B cell (primary cell): ENCODE measurements around the gene ERC2. TPM values are rescaled to one million over a fixed set of nuclear protein-coding genes. Genes with fewer than 3 reads are reported as not detected.

Source experiments
- ATAC-seq: fragments of 200-7000 bp; cut with Tn5 transposase; one replicate; pipeline ENCODE4 v1.10.0; 2021; ENCODE audit warnings: low read depth, mild to moderate bottlenecking, moderate number of reproducible peaks, moderate library complexity
- CTCF ChIA-PET: fragments of 350-600 bp; sonication (Branson Sonifier 250); formaldehyde crosslinking; loops from one replicate; lab custom pipeline; 2021; ENCODE audit warnings: antibody characterized with exemption, inconsistent platforms; lab: Charles Lee
- POLR2A ChIA-PET: fragments of 350-600 bp; sonication (Branson Sonifier 250); formaldehyde crosslinking; loops from one replicate; lab custom pipeline; 2021; ENCODE audit warnings: antibody characterized with exemption; lab: Charles Lee
- DNase-seq: peaks from one replicate; pipeline ENCODE4 v3.0.0; 2013
- H2AFZ ChIP-seq: 2 replicates; pipeline ENCODE4 v1.6.1; 2012; ENCODE audit warnings: mild to moderate bottlenecking, low read depth, low read length; ENCODE audit not compliant: insufficient read depth, poor library complexity, severe bottlenecking
- H3K27ac ChIP-seq, 2 donors: 1 replicate in 1 of 2; 2 replicates in 1 of 2; pipeline ENCODE4 v1.5.1; 2012 to 2013; ENCODE audit warnings: low read length in 2 of 2, mild to moderate bottlenecking in 2 of 2, moderate library complexity in 1 of 2
- H3K27me3 ChIP-seq, 4 experiments: fragments of 200-600 bp in 1 of 4; sonication (generic) in 1 of 4; replicated peaks in 1 of 4; 1 replicate in 2 of 4; 2 replicates in 2 of 4; pipeline versions ENCODE4 v1.6.1 to v1.7.0; 2013 to 2016; ENCODE audit warnings: low read length in 3 of 4, mild to moderate bottlenecking in 2 of 4, mixed read lengths in 1 of 4, moderate library complexity in 1 of 4; ENCODE audit not compliant: insufficient read depth in 4 of 4, control insufficient read depth in 3 of 4; ENCODE audit errors: control extremely low read depth in 1 of 4
- H3K36me3 ChIP-seq, 2 experiments: replicated peaks in 1 of 2; 1 replicate in 1 of 2; 2 replicates in 1 of 2; pipeline versions ENCODE4 v1.6.1 to v1.7.1; 2013; ENCODE audit warnings: low read length in 1 of 2; ENCODE audit not compliant: insufficient read depth in 2 of 2, control insufficient read depth in 1 of 2; ENCODE audit errors: control extremely low read depth in 1 of 2, extremely low read depth in 1 of 2
- H3K4me1 ChIP-seq, 2 donors: fragments of 200-600 bp in 1 of 2; sonication (generic) in 1 of 2; 1 replicate in 1 of 2; 2 replicates in 1 of 2; pipeline versions ENCODE4 v1.5.1 to v1.6.1; 2013 to 2017; ENCODE audit warnings: low read length in 2 of 2; ENCODE audit not compliant: control insufficient read depth in 2 of 2, insufficient read depth in 2 of 2
- H3K4me2 ChIP-seq: replicated peaks from 2 replicates; pipeline ENCODE3; 2012; ENCODE audit warnings: mild to moderate bottlenecking, low read depth, low read length; ENCODE audit not compliant: poor library complexity, severe bottlenecking
- H3K4me3 ChIP-seq, 5 experiments: fragments of 200-600 bp in 1 of 5; sonication (generic) in 1 of 5; 1 replicate in 3 of 5; 2 replicates in 2 of 5; pipeline versions ENCODE4 v1.5.1 to v1.7.0; 2011 to 2016; ENCODE audit warnings: low read length in 4 of 5, mild to moderate bottlenecking in 4 of 5, low read depth in 2 of 5, control low read depth in 1 of 5, moderate library complexity in 1 of 5; ENCODE audit not compliant: insufficient read depth in 1 of 5; ENCODE audit errors: control extremely low read depth in 1 of 5, extremely low read depth in 1 of 5
- H3K79me2 ChIP-seq: fragments of 200-600 bp; sonication (generic); one replicate; pipeline ENCODE4 v1.6.0; 2016; ENCODE audit warnings: low read length; ENCODE audit not compliant: control insufficient read depth, insufficient read depth
- H3K9ac ChIP-seq: fragments of 200-600 bp; sonication (generic); 2 replicates; pipeline ENCODE4 v1.6.1; 2017; ENCODE audit warnings: mild to moderate bottlenecking, low read length, moderate library complexity
- H3K9me3 ChIP-seq, 3 donors: one replicate each; pipeline versions ENCODE4 v1.6.1 to v1.7.1; 2013; ENCODE audit warnings: low read length in 2 of 3; ENCODE audit not compliant: control insufficient read depth in 2 of 3, insufficient read depth in 1 of 3; ENCODE audit errors: control extremely low read depth in 1 of 3
- H4K20me1 ChIP-seq: 2 replicates; pipeline ENCODE4 v1.6.0; 2012; ENCODE audit warnings: mild to moderate bottlenecking, low read length; ENCODE audit not compliant: insufficient read depth, control insufficient read depth, poor library complexity, severe bottlenecking
- H3K27ac Mint-ChIP-seq: one replicate; pipeline ENCODE4 v1.8.0; 2021; ENCODE audit warnings: mixed read lengths
- H3K27me3 Mint-ChIP-seq: one replicate; pipeline ENCODE4 v1.8.0; 2021; ENCODE audit warnings: mixed read lengths
- H3K4me1 Mint-ChIP-seq: one replicate; pipeline ENCODE4 v1.8.0; 2021; ENCODE audit warnings: mixed read lengths
- H3K4me3 Mint-ChIP-seq: one replicate; pipeline ENCODE4 v1.8.0; 2021; ENCODE audit warnings: mixed read lengths
- H3K9me3 Mint-ChIP-seq: one replicate; pipeline ENCODE4 v1.8.0; 2022; ENCODE audit warnings: mixed read lengths; ENCODE audit not compliant: insufficient read depth
- CTCF ChIP-seq: fragments of 200-600 bp; IDR thresholded peaks from one replicate; pipeline ENCODE4 v1.8.0; 2022; ENCODE audit warnings: antibody characterized with exemption, mild to moderate bottlenecking
- EZH2 ChIP-seq: IDR thresholded peaks from 2 replicates; pipeline ENCODE4 v1.6.1; 2012; ENCODE audit warnings: borderline replicate concordance, low read depth, mild to moderate bottlenecking, moderate library complexity, low read length; ENCODE audit not compliant: insufficient read depth, poor library complexity, severe bottlenecking
- WGBS: methylation state at CpG from one replicate; pipeline ENCODE4 v1.1.5; 2013; ENCODE audit warnings: missing lambda C conversion rate; ENCODE audit not compliant: insufficient coverage; 5-methylcytosine and 5-hydroxymethylcytosine counted together
- intact Hi-C: fragments of 100-400 bp; cut with micrococcal nuclease; formaldehyde crosslinking; loops from one replicate; pipeline ENCODE4 v1.10.0; 2022
- polyA plus RNA-seq: library from polyadenylated mRNA; depleted of rRNA; stranded (reverse); fragments of >200 nt; gene quantifications from 2 replicates; pipeline ENCODE4 v1.2.3, GENCODE V29; 2012
- total RNA-seq, 2 donors: library from RNA; stranded (reverse); fragments of 120-200 nt in 1 of 2; gene quantifications; 1 replicate in 1 of 2; 2 replicates in 1 of 2; pipeline versions ENCODE4 v1.2.3 to v1.2.4, GENCODE V29; 2013 to 2022

The ERC2 gene
- total and polyA plus RNA-seq, 2 donors (not counting 1 experiment from before 2014, with no cell fraction given): not detected

- intact Hi-C loops: no loop called here
- DNase-seq (no peak), ATAC-seq (no peak)
- no peak overlapping the region for H2AFZ ChIP-seq
- H3K27me3 Mint-ChIP-seq: no peaks in the 10 kb centered on the region
- no peak overlapping the region for H3K4me2 ChIP-seq
- no peak overlapping the region for H3K9ac ChIP-seq
- no peaks in the 10 kb centered on the region for H3K4me1 Mint-ChIP-seq
- H3K27ac Mint-ChIP-seq: no peak overlapping the region
- no peaks in the 10 kb centered on the region for H3K9me3 ChIP-seq
- no peak overlapping the region for H3K27ac ChIP-seq
- H3K9me3 Mint-ChIP-seq: no peaks in the 10 kb centered on the region
- no peaks in the 10 kb centered on the region for H3K36me3 ChIP-seq
- TF ChIP-seq EZH2 (no peak), CTCF (no peak)
- no peaks in the 10 kb centered on the region for H3K79me2 ChIP-seq
- H3K4me3 ChIP-seq: no peak overlapping the region
- no peaks in the 10 kb centered on the region for H4K20me1 ChIP-seq
- H3K4me3 Mint-ChIP-seq: no peak overlapping the region
- no peaks in the 10 kb centered on the region for H3K27me3 ChIP-seq
- POLR2A ChIA-PET: no interaction called here
- 100% methylated on average over 1 of the region's 2 CpGs for WGBS
- no peaks in the 10 kb centered on the region for H3K4me1 ChIP-seq
- CTCF ChIA-PET: no interaction called here
Observed at GRCh38 chr3:55771503-55771902, 696.8 kb downstream of the ERC2 start.

DNA sequence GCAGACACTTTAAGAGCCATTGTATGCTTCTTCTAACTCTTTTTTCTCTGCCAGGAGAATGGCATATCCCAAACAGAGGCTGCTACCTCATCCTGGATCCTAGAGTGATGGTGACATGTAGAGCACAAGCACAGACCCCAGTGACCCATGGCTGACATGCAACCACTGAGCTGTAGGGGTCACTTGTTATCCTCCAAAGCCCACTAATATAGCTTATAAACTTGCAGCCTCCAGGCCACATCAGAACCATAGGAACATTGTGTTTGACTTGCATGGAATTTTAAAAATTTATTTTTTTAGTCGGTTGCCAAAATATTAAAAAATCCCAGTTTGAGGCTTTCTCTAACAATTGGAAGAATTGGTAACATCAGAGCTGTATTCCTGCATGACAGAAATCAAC lies 698.2 kb downstream of the ERC2 start:
- no peaks in the 10 kb centered on the region for H3K27me3 Mint-ChIP-seq
- H3K4me1 ChIP-seq: no peaks in the 10 kb centered on the region
- WGBS: no CpG with 5 or more reads among the region's 1 CpG
- ChIA-PET CTCF (no interaction called here), POLR2A (no interaction called here)
- no peak overlapping the region for H3K4me3 Mint-ChIP-seq
- TF ChIP-seq CTCF (no peak), EZH2 (no peak)
- no peaks in the 10 kb centered on the region for H3K79me2 ChIP-seq
- ATAC-seq (no peak), DNase-seq (no peak)
- intact Hi-C loops: no loop called here
- H2AFZ ChIP-seq: no peak overlapping the region
- H3K4me3 ChIP-seq: no peak overlapping the region
- no peak overlapping the region for H3K27ac ChIP-seq
- H3K9ac ChIP-seq: no peak overlapping the region
- no peaks in the 10 kb centered on the region for H4K20me1 ChIP-seq
- no peaks in the 10 kb centered on the region for H3K27me3 ChIP-seq
- H3K4me2 ChIP-seq: no peak overlapping the region
- H3K9me3 Mint-ChIP-seq: no peaks in the 10 kb centered on the region
- H3K4me1 Mint-ChIP-seq: no peaks in the 10 kb centered on the region
- no peaks in the 10 kb centered on the region for H3K9me3 ChIP-seq
- no peak overlapping the region for H3K27ac Mint-ChIP-seq
- H3K36me3 ChIP-seq: no peaks in the 10 kb centered on the region
